HEK293 (cell line): Measurements from ENCODE around the gene GNB1L.

Source experiments
- CTCF ChIA-PET: fragments of 350-600 bp; formaldehyde crosslinking; extraction: SDS; loops from one replicate; lab custom pipeline; 2021; ENCODE audit warnings: antibody characterized with exemption; lab: Yijun Ruan, JAX
- POLR2A ChIA-PET: fragments of 300-600 bp; formaldehyde crosslinking; extraction: SDS; loops from one replicate; lab custom pipeline; 2020; ENCODE audit warnings: antibody characterized with exemption, inconsistent platforms; lab: Yijun Ruan, JAX
- H3K27ac ChIP-seq: fragments of 200-500 bp; sonication (Bioruptor generic); 2 replicates; pipeline ENCODE4 v1.5.1; 2014; ENCODE audit warnings: low read depth, low read length, control low read depth, inconsistent platforms; ENCODE audit errors: extremely low read depth
- H3K36me3 ChIP-seq, 2 experiments: fragments of 200-500 bp in 1 of 2; sonication (Bioruptor generic) in 1 of 2; 1 replicate in 1 of 2; 2 replicates in 1 of 2; pipeline ENCODE4 v1.5.1; 2014 to 2017; ENCODE audit warnings: inconsistent platforms in 2 of 2, low read length in 2 of 2; ENCODE audit not compliant: control insufficient read depth in 2 of 2, insufficient read depth in 1 of 2
- H3K4me1 ChIP-seq: fragments of 200-500 bp; sonication (Bioruptor generic); 2 replicates; pipeline ENCODE4 v1.5.1; 2014; ENCODE audit warnings: mild to moderate bottlenecking, low read length, inconsistent platforms; ENCODE audit not compliant: control insufficient read depth, insufficient read depth
- H3K4me3 ChIP-seq: 2 replicates; pipeline ENCODE4 v1.5.1; 2011; ENCODE audit warnings: low read depth, mild to moderate bottlenecking, control low read depth, low read length, moderate library complexity
- H3K9me3 ChIP-seq: fragments of 200-500 bp; sonication (Bioruptor generic); 2 replicates; pipeline ENCODE4 v1.5.1; 2014; ENCODE audit warnings: low read depth, low read length, inconsistent platforms; ENCODE audit not compliant: control insufficient read depth, insufficient read depth
- GLIS1 ChIP-seq: fragments of 450-650 bp; formaldehyde crosslinking; IDR thresholded peaks from 2 replicates; pipeline ENCODE4 v1.5.1; 2016; ENCODE audit warnings: missing biosample characterization, missing genetic modification characterization
- KLF1 ChIP-seq: fragments of 450-650 bp; formaldehyde crosslinking; IDR thresholded peaks from 2 replicates; pipeline ENCODE4 v1.5.1; 2016; ENCODE audit warnings: missing biosample characterization, missing genetic modification characterization
- OVOL3 ChIP-seq: fragments of 450-650 bp; formaldehyde crosslinking; IDR thresholded peaks from 2 replicates; pipeline ENCODE4 v1.5.1; 2016; ENCODE audit warnings: missing biosample characterization, missing genetic modification characterization
- SCRT1 ChIP-seq: fragments of 450-650 bp; formaldehyde crosslinking; IDR thresholded peaks from 2 replicates; pipeline ENCODE4 v1.5.1; 2016; ENCODE audit warnings: missing biosample characterization, missing genetic modification characterization, borderline replicate concordance
- SETDB1 ChIP-seq: IDR thresholded peaks from one replicate; pipeline ENCODE4 v1.6.1; 2017; ENCODE audit warnings: mild to moderate bottlenecking, low read length, moderate library complexity, mixed read lengths; ENCODE audit not compliant: insufficient read length
- TRIM28 ChIP-seq: IDR thresholded peaks from 2 replicates; pipeline ENCODE4 v1.6.1; 2011; ENCODE audit warnings: low read length, control low read depth, borderline replicate concordance
- ZFP37 ChIP-seq: fragments of 450-650 bp; formaldehyde crosslinking; IDR thresholded peaks from 2 replicates; pipeline ENCODE4 v1.5.1; 2016; ENCODE audit warnings: missing biosample characterization, missing genetic modification characterization
- ZNF146 ChIP-seq: fragments of 450-650 bp; formaldehyde crosslinking; IDR thresholded peaks from 2 replicates; pipeline ENCODE4 v1.5.1; 2016; ENCODE audit warnings: missing biosample characterization, missing genetic modification characterization
- ZNF202 ChIP-seq: fragments of 450-650 bp; formaldehyde crosslinking; IDR thresholded peaks from 2 replicates; pipeline ENCODE4 v1.5.1; 2016; ENCODE audit warnings: missing biosample characterization, missing genetic modification characterization, borderline replicate concordance
- ZNF391 ChIP-seq: fragments of 450-650 bp; formaldehyde crosslinking; IDR thresholded peaks from 2 replicates; pipeline ENCODE4 v1.5.1; 2016; ENCODE audit warnings: low read depth, missing biosample characterization, missing genetic modification characterization, borderline replicate concordance
- ZNF529 ChIP-seq: fragments of 450-650 bp; formaldehyde crosslinking; IDR thresholded peaks from 2 replicates; pipeline ENCODE4 v1.5.1; 2017; ENCODE audit warnings: missing genetic modification characterization, missing biosample characterization; ENCODE audit not compliant: insufficient replicate concordance
- ZNF843 ChIP-seq: fragments of 450-650 bp; formaldehyde crosslinking; IDR thresholded peaks from 2 replicates; pipeline ENCODE4 v1.5.1; 2016; ENCODE audit warnings: missing biosample characterization, missing genetic modification characterization
- TF ChIP-seq, protein P1 (sequence below): fragments of 450-650 bp; formaldehyde crosslinking; IDR thresholded peaks from 2 replicates; pipeline ENCODE4 v1.5.1; 2016; ENCODE audit warnings: missing biosample characterization, missing genetic modification characterization
- TF ChIP-seq, protein P2 (sequence below): fragments of 450-650 bp; formaldehyde crosslinking; IDR thresholded peaks from 2 replicates; pipeline ENCODE4 v1.5.1; 2017; ENCODE audit warnings: missing biosample characterization, missing genetic modification characterization
- TF ChIP-seq, protein P3 (sequence below): fragments of 450-650 bp; formaldehyde crosslinking; IDR thresholded peaks from 2 replicates; pipeline ENCODE4 v1.5.1; 2016; ENCODE audit warnings: missing biosample characterization, missing genetic modification characterization

Gene GNB1L

DNA sequence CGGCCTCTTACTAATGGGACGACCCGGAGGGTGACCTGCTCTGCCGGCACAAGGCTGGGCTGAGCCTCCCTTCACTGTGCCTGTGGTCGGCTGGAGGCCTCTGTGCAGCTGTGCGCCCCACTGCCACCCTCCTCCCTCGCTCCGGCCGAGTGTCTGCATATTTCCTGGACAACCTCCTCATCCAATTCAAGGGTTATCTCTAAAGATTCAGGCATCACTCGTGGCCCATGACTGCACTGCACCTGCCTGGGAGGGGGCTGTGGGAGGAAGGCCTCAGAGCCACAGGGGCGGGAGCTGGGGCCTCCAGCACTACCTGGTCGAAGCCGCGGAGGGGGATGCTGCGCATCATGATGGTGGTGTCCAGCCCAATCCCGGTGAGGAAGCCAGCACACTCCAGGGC is 43.1 kb upstream of the GNB1L start (continued):
- TF ChIP-seq KLF1 (tag by site-specific recombination), result no peak
- TF ChIP-seq, protein P1, sequence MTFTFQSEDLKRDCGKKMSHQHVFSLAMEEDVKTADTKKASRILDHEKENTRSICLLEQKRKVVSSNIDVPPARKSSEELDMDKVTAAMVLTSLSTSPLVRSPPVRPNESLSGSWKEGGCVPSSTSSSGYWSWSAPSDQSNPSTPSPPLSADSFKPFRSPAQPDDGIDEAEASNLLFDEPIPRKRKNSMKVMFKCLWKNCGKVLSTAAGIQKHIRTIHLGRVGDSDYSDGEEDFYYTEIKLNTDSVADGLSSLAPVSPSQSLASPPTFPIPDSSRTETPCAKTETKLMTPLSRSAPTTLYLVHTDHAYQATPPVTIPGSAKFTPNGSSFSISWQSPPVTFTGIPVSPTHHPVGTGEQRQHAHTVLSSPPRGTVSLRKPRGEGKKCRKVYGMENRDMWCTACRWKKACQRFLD (tag by site-specific recombination), result no peak
- no peak for TF ChIP-seq ZFP37 (tag by site-specific recombination)
- TF ChIP-seq GLIS1 (tag by site-specific recombination), result no peak
- TF ChIP-seq, protein P2, sequence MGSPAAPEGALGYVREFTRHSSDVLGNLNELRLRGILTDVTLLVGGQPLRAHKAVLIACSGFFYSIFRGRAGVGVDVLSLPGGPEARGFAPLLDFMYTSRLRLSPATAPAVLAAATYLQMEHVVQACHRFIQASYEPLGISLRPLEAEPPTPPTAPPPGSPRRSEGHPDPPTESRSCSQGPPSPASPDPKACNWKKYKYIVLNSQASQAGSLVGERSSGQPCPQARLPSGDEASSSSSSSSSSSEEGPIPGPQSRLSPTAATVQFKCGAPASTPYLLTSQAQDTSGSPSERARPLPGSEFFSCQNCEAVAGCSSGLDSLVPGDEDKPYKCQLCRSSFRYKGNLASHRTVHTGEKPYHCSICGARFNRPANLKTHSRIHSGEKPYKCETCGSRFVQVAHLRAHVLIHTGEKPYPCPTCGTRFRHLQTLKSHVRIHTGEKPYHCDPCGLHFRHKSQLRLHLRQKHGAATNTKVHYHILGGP (tag by site-specific recombination), result no peak
- TF ChIP-seq SCRT1, result no peak
- TF ChIP-seq ZNF529 (tag by site-specific recombination), result no peak

DNA sequence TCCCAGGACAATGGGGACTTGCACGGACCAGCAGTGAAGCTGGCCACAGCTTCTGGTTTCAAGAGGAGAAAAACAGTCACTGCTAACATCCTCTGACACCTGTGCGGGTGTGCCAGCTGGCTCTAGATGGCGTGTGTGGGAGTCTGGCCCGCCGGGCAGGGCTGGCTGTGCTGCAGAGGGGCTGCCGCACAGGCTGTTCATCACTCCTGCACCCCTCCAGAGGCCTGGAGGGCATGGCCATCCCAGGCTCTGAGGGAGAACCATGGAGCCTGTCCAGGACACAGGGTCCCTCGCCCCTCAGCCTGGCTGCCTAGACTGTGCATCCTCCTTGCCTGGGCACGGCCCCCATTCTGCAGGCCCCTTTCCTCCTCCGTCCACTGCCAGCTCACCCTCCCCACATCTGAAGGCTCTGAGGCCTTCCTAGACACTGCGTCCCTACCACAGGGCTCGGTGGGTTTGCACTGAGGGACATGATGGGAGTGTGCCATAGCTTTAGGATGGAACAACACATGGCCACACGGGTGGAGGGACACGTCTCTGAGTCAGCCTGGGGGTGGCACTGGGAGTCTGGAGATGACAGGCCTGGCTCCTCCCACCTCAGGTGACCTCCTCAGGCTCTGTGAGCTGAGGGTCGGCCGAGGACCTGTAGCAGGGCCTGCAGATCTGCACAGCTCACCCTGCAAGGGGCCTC is 42.1 kb upstream of the GNB1L start:
- H3K9me3 ChIP-seq, result no peaks in the 10 kb centered on the region
- POLR2A ChIA-PET, result interaction anchor here (1.2 kb wide), 2 partner anchors 12 to 42 kb away, joined by 3 to 4 read pairs; partner anchors contain the start of genes GNB1L and RTL10
- CTCF ChIA-PET, result interaction anchor here (0.6 to 1.9 kb wide), 4 partner anchors 15 to 167 kb away, joined by 3 to 11 read pairs (median 4); no protein-coding TSS in a partner anchor
- peaks cover 0 to 28% of the 10 kb centered on the region in 2 experiments; a peak in 1 of 3 replicates for H3K36me3 ChIP-seq
- H3K27ac ChIP-seq, result no peak overlapping the region
- TF ChIP-seq ZNF202 (tag by site-specific recombination) (no peak), ZNF843 (tag by site-specific recombination) (no peak), SETDB1 (no peak), KLF1 (tag by site-specific recombination) (0 out of 2 replicates have a peak, but pooled peaks have one; percentile 11)
- TF ChIP-seq, protein P3, sequence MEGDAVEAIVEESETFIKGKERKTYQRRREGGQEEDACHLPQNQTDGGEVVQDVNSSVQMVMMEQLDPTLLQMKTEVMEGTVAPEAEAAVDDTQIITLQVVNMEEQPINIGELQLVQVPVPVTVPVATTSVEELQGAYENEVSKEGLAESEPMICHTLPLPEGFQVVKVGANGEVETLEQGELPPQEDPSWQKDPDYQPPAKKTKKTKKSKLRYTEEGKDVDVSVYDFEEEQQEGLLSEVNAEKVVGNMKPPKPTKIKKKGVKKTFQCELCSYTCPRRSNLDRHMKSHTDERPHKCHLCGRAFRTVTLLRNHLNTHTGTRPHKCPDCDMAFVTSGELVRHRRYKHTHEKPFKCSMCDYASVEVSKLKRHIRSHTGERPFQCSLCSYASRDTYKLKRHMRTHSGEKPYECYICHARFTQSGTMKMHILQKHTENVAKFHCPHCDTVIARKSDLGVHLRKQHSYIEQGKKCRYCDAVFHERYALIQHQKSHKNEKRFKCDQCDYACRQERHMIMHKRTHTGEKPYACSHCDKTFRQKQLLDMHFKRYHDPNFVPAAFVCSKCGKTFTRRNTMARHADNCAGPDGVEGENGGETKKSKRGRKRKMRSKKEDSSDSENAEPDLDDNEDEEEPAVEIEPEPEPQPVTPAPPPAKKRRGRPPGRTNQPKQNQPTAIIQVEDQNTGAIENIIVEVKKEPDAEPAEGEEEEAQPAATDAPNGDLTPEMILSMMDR (tag by site-specific recombination), result 0 out of 2 replicates have a peak, but pooled peaks have one; percentile 16
- peaks cover 4% of the 10 kb centered on the region for H3K4me1 ChIP-seq
- no peak overlapping the region for H3K4me3 ChIP-seq

DNA sequence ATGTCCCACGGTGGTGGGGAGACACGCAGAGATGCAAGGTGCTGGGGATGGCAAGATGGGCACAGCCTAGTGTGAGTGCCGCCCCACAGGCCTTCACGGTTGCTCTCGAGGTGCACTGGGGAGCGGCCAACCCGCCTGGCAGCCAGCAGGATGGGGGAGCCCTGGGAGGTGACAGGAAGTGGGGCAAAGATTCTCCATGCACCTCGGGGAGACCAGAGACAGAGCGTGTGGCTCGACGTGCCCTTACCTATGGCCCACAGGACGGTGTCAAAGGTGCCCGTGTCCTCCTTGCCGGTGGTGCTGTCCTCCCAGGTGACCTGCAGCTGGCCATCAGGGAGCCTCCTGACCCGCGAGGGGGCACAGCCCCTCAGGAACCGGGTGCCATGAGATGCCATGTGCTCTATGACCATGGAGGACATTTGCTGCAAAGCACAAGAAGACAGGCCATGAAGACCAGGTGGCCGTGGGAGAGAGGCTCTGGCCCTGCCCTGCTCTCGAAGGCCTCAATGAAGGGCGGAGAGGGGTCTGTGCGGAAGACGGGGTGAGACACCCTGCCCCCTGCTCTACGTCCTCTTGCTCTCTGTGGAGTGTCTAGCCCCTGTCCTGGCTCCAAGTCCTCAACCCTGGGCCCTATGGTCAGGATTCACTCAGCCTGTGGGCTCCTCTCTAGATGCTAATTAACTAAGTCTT is 40.6 kb upstream of the GNB1L start:
- Histone ChIP-seq H3K4me3 (no peak overlapping the region), H3K9me3 (no peaks in the 10 kb centered on the region), H3K36me3 (peaks cover 0 to 28% of the 10 kb centered on the region in 2 experiments; a peak in 1 of 3 replicates)
- TF ChIP-seq ZNF146 (tag by site-specific recombination) (no peak), ZNF391 (tag by site-specific recombination) (no peak), TRIM28 (no peak), OVOL3 (tag by site-specific recombination) (no peak)
- TF ChIP-seq, all 188 proteins: peak for 0
- POLR2A ChIA-PET, result no interaction called here
- CTCF ChIA-PET, result interaction anchor here (1.4 kb wide), 1 partner anchor 14 kb away, joined by 6 read pairs; no protein-coding TSS in a partner anchor
- H3K27ac ChIP-seq, result no peak overlapping the region
- H3K4me1 ChIP-seq, result peaks cover 7% of the 10 kb centered on the region
